Esophagus squamous epithelium (tissue), 5 donors: ENCODE data around the gene GREM1. TPM values are rescaled to one million over a fixed set of nuclear protein-coding genes. Genes with fewer than 3 reads are reported as not detected.

ENCODE experiments used
- DNase-seq: peaks from one replicate; lab custom pipeline; 2025; lab: John Stamatoyannopoulos, UW
- H3K27ac ChIP-seq, 4 donors: fragments of 200-600 bp; sonication (generic); one replicate each; pipeline ENCODE4 v1.5.1; 2016 to 2019; ENCODE audit warnings: mild to moderate bottlenecking in 1 of 4
- H3K27me3 ChIP-seq, 4 donors: fragments of 200-600 bp; sonication (generic); 1 replicate in 3 of 4; 2 replicates in 1 of 4; pipeline versions ENCODE4 v1.5.1 to v1.6.0; 2017 to 2021; ENCODE audit warnings: antibody characterized with exemption in 1 of 4
- H3K36me3 ChIP-seq, 3 donors: fragments of 200-600 bp; sonication (generic); one replicate each; pipeline ENCODE4 v1.5.1; 2016 to 2019
- H3K4me1 ChIP-seq, 3 donors: fragments of 200-600 bp; sonication (generic); one replicate each; pipeline ENCODE4 v1.5.1; 2017 to 2019
- H3K4me3 ChIP-seq, 4 donors: fragments of 200-600 bp; sonication (generic); 1 replicate in 3 of 4; 2 replicates in 1 of 4; pipeline ENCODE4 v1.5.1; 2016 to 2019; ENCODE audit warnings: mild to moderate bottlenecking in 2 of 4, moderate library complexity in 1 of 4
- H3K9me3 ChIP-seq, 3 donors: fragments of 200-600 bp; sonication (generic); one replicate each; pipeline ENCODE4 v1.5.1; 2016 to 2019
- POLR2A ChIP-seq, 4 donors: fragments of 450-650 bp; IDR thresholded peaks; one replicate each; pipeline ENCODE4 v1.6.1; 2017; ENCODE audit warnings: antibody characterized with exemption in 4 of 4, mild to moderate bottlenecking in 4 of 4, moderate library complexity in 3 of 4
- WGBS, 2 donors: methylation state at CpG; one replicate each; pipeline ENCODE4 v1.1.5; 2018; 5-methylcytosine and 5-hydroxymethylcytosine counted together
- intact Hi-C: fragments of 100-400 bp; cut with DNase I; formaldehyde crosslinking; loops from one replicate; pipeline ENCODE4 v1.15.0; 2022
- total RNA-seq, 4 donors: library from RNA; depleted of rRNA; stranded (reverse); fragments of >200 nt; gene quantifications; one replicate each; pipeline ENCODE4 v1.1.0, GENCODE V29; 2016
- TF ChIP-seq, protein P1 (sequence below), 6 experiments: fragments of 450-650 bp in 4 of 6; fragments of 200-600 bp in 2 of 6; sonication (generic) in 2 of 6; IDR thresholded peaks; one replicate each; pipeline ENCODE4 v1.5.1; 2016 to 2019; ENCODE audit warnings: antibody characterized with exemption in 6 of 6, mild to moderate bottlenecking in 4 of 6, moderate library complexity in 4 of 6
- donor health status: DM: yes; HTN: yes; CAD: no.

Gene GREM1
- total RNA-seq, 4 donors from 2014 or later: 0.30 to 11.6 (median 6.4) TPM

DNA sequence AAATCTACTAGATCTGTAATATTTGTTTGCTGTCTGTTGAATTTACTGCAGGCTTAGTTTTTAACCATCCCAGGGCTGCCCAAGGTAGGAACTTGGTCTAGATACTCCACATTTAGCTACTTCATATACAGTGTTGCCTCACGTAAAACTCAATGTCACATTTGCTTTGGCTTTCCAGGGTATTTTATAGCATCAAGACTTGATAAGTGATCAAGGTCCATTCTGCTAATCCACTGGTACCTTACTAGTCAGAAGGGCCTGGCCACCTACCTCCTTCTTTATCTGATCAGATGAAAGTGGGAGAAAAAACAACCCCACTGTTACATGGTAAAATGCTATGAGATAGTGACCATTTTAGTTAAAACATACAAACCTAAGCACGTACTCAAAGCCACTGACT lies 25.5 kb upstream of the GREM1 start:
- no peaks in the 10 kb centered on the region for H3K9me3 ChIP-seq
- H3K27me3 ChIP-seq: no peaks in the 10 kb centered on the region
- no peak overlapping the region for H3K27ac ChIP-seq
- intact Hi-C loops: no loop called here
- no peak overlapping the region for H3K4me3 ChIP-seq
- no peak for TF ChIP-seq POLR2A (IDR thresholded peaks at IDR 0.05)
- no peaks in the 10 kb centered on the region for H3K36me3 ChIP-seq
- DNase-seq: no peak
- no peaks in the 10 kb centered on the region for H3K4me1 ChIP-seq
- WGBS, 2 donors: 90 to 100% methylated on average over 2 of the region's 2 CpGs

GRCh38 chr15:32694222-32694983 lies 23.4 kb upstream of the GREM1 start:
- H3K27ac ChIP-seq: no peak overlapping the region
- no peaks in the 10 kb centered on the region for H3K9me3 ChIP-seq
- no peak for DNase-seq
- H3K4me1 ChIP-seq: no peaks in the 10 kb centered on the region
- TF ChIP-seq POLR2A (IDR thresholded peaks at IDR 0.05): no peak
- TF ChIP-seq, protein P1, sequence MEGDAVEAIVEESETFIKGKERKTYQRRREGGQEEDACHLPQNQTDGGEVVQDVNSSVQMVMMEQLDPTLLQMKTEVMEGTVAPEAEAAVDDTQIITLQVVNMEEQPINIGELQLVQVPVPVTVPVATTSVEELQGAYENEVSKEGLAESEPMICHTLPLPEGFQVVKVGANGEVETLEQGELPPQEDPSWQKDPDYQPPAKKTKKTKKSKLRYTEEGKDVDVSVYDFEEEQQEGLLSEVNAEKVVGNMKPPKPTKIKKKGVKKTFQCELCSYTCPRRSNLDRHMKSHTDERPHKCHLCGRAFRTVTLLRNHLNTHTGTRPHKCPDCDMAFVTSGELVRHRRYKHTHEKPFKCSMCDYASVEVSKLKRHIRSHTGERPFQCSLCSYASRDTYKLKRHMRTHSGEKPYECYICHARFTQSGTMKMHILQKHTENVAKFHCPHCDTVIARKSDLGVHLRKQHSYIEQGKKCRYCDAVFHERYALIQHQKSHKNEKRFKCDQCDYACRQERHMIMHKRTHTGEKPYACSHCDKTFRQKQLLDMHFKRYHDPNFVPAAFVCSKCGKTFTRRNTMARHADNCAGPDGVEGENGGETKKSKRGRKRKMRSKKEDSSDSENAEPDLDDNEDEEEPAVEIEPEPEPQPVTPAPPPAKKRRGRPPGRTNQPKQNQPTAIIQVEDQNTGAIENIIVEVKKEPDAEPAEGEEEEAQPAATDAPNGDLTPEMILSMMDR (IDR thresholded peaks at IDR 0.05): no peak
- no peaks in the 10 kb centered on the region for H3K27me3 ChIP-seq
- WGBS, 2 donors: 88 to 89% methylated on average over 3 of the region's 3 CpGs
- H3K4me3 ChIP-seq: no peak overlapping the region
- no peaks in the 10 kb centered on the region for H3K36me3 ChIP-seq
- intact Hi-C loops: no loop called here

DNA sequence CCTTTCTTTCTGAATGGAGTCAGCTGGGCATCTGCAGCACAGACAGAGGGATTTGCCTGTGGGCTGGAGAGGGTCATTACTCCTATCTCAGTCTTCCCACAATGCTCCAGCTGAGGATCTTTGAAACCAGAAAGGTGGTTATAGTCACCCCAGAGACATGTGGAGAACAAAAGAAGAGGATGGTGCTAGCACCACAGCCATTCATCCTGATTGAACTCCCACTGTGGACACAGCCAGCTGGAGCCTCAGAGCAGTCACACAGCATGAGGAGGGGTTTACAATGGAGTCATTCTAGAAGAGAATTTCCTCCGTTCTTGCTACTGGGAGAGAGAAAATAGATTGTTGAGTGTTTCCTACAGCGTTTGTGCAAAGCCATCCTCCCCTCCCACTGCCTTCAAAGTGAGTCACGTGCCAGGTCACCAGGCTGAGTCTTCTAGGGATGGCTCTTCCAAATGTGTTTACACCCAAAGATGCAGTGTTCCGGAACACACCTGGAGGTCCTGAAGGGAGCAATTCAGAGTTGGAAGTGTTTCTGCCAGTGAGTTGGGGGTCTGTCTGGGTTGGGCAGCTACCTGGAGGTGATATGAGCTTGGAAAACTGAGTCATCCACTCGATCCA lies 18.9 kb upstream of the GREM1 start:
- Histone ChIP-seq H3K9me3 (no peaks in the 10 kb centered on the region), H3K27me3 (no peaks in the 10 kb centered on the region), H3K27ac (no peak overlapping the region), H3K4me3 (no peak overlapping the region), H3K36me3 (no peaks in the 10 kb centered on the region), H3K4me1 (no peaks in the 10 kb centered on the region)
- TF ChIP-seq POLR2A (IDR thresholded peaks at IDR 0.05): no peak
- TF ChIP-seq, protein P1 (IDR thresholded peaks at IDR 0.05): no peak
- intact Hi-C loops: no loop called here
- DNase-seq: no peak
- 68 to 76% methylated on average over 2 to 4 of the region's 5 CpGs for WGBS, 2 donors

GRCh38 chr15:32700501-32701150 lies 17.2 kb upstream of the GREM1 start:
- no peak for TF ChIP-seq POLR2A (IDR thresholded peaks at IDR 0.05)
- TF ChIP-seq, protein P1 (IDR thresholded peaks at IDR 0.05): no peak
- H3K4me3 ChIP-seq: no peak overlapping the region
- H3K9me3 ChIP-seq: no peaks in the 10 kb centered on the region
- no peaks in the 10 kb centered on the region for H3K27me3 ChIP-seq
- DNase-seq: no peak
- intact Hi-C loops: no loop called here
- no peaks in the 10 kb centered on the region for H3K4me1 ChIP-seq
- WGBS, 2 donors: 83 to 86% methylated on average over 14 of the region's 14 CpGs
- no peaks in the 10 kb centered on the region for H3K36me3 ChIP-seq
- no peak overlapping the region for H3K27ac ChIP-seq

DNA sequence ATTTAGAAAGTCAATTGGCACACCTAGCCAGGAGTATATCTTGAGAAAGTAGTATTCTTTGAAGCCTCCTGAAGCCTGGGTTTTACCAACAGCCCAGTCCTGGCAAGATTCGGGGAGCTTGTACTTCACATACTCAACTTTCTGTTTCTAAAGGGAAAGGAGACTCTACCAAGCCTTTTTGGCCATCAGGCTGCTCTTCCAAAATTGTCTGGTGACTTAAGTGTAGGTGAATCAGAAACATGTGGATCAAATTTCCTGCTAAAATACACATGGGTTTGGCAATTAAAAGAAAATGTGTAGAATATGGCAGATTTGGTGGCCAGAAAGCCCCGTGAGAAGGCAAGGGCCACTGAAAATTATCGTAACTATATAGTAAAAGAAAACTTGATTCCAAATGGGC lies 15.9 kb upstream of the GREM1 start:
- Histone ChIP-seq H3K27me3 (no peaks in the 10 kb centered on the region), H3K4me3 (no peak overlapping the region), H3K4me1 (no peaks in the 10 kb centered on the region), H3K9me3 (no peaks in the 10 kb centered on the region), H3K36me3 (no peaks in the 10 kb centered on the region), H3K27ac (no peak overlapping the region)
- WGBS, 2 donors: 52 to 55% methylated on average over 3 of the region's 3 CpGs
- intact Hi-C loops: no loop called here
- DNase-seq: no peak
- no peak for TF ChIP-seq POLR2A (IDR thresholded peaks at IDR 0.05)
- TF ChIP-seq, protein P1 (IDR thresholded peaks at IDR 0.05): no peak
